ENCODE measurements around the gene KCNN4.
"Not testable (repeated sequence)": the region's sequence is repeated elsewhere in the genome, so short reads cannot be mapped to it uniquely, and the experiment has no call there.

Gene KCNN4

GRCh38 chr19:43798546-43799409 is 18.0 kb upstream of the KCNN4 start:
- no peak for DNase-seq

DNA sequence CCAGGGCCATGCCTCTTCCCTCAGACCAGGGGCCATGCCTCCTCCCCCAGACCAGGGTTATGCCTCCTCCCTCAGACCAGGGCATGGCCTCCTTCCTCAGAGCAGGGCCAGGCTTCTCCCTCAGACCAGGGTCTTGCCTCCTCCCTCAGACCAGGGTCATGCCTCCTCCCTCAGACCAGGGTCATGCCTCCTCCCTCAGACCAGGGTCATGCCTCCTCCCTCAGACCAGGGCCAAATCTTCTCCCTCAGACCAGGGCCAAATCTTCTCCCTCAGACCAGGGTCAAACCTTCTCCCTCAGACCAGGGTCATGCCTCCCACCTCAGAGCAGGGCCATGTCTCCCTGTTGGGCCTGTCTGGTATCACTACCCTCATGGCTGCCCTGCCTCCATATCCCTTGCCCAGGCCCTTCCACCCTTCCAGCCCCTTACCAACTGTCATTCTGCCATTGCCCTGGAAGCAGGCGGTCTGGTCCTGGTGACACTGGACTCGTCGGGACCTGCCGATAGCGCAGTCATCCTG is 17.3 kb upstream of the KCNN4 start:
- no peak for DNase-seq

DNA sequence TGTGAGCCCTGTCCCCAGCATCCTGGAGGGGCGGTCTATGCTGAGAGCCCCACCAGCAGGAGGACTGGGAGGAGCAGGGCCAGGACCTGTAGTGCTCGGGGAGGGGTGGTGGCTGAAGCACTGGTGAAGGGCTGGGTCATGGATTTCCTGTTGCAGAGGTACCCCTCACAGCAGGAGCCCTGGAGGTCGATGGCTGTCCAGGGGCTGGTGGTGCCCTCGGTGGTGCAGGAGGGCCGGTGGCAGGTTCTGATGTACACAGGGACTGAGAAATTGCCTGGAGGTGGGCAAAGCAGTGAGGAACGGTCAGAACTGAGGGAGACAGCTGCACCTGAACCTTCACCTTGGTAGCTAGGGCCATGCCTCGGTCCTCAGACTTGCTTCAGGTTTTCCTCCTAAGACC is 16.8 kb upstream of the KCNN4 start:
- DNase-seq = no peak

DNA sequence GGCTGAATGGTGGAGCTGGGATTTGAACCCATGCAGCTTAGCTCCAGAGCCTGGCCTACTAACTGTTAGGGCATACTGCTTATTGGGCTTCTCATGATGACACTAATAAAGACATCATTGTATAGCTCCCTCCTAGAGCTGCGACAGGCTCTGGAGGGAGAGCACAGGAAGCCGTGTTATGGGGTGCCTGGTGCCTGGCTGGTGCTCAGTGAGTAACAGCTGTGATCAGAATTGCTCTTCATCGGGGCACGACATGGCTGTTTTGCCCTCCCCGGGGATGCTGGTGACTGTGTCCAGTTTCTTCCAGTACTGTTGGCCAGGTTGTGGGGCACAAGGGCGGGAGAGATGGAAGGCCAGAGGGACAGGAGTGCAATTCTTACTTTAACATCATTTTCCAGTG is 16.3 kb upstream of the KCNN4 start:
- no peak for DNase-seq

DNA sequence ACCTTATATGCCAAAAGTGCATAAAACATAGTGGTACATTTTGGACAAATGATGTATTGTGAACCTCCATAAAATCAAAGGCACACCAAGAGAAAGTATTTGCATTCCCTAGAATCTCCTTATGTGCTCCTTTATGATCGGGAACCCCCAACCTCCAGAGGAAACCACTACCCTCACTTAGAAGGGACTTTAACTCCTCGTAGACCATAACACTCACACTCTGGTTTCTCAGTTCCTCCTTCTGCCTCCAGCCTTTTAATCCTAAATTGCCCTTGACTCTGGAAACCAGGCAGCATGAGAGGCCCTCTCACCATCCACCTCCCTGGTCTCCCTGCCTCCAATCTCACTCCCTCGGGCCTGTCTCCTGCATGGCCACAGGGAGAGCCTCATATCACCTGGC is 9.8 kb upstream of the KCNN4 start:
- DNase-seq = no peak

GRCh38 chr19:43789029-43789428 is 8.3 kb upstream of the KCNN4 start:
- no peak for DNase-seq

DNA sequence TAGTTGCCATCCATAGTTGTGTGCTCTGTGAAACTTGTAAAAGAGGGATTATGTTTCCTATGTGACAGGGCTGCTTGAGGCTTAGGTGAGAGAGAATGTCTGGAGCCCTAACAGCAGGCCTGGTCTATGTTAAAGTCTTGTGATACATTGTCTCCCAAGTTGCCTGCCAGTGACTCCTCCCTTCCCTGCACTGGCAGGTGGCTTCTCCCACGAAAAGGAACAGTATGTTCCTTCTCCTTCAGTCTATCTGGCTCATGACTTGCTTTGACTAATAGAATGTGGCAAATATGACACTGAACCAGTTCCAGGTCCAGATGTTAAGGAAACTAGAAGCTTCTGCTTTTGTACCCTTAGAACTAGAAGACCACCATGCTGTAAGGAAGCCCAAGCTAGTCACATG is 5.9 kb upstream of the KCNN4 start:
- no peak for DNase-seq

- peak; percentile 69 for DNase-seq
Observed at GRCh38 chr19:43784981-43785808, 4.4 kb upstream of the KCNN4 start.

- peak; percentile 85 for DNase-seq
Observed at GRCh38 chr19:43784241-43784980, 3.6 kb upstream of the KCNN4 start.

DNA sequence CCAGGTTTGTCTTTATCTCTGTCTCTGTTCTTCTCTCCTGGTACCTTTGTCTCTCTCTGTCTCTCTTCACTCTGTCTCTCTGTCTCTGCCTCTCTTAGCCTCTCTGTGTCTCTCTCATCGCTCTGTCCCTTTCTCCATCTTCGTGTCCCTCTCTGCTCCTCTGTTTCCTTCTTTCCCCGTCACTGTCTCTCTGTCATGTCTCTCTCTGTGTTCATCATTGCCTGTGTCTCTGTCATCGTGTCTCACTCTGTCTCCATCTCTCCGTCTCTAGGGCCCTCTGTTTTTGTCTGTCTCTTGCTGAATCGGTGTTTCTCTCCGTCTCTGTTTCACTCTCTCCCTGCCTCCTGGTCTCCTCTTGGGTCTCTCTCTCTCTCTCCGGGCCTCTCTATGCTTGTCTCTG is 2.9 kb upstream of the KCNN4 start:
- DNase-seq = no peak

DNA sequence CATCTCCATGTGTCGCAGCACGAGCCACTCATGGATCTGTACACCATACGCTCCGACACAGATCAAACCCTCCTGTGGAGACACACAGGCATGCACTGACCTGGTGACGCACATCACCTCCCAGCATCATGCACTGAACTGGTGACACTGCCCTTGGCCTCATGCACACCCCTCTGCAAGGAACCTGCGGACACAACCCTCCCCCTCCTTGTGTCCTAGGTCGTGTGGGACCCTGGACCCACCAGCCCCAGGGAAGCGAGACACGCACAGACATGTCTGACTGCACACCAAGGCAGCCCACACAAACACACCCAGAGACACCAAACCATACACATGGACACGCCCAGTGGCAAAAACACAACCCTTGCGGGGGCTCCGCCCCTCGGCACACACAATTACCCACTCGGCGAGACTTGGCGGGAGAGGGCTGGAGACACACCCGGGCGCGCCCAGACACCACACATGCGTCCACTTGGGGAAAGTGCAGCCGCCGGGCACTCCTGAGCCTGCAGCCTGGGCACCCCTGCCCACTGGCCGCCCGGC is 2.0 kb upstream of the KCNN4 start:
- no peak for DNase-seq

DNA sequence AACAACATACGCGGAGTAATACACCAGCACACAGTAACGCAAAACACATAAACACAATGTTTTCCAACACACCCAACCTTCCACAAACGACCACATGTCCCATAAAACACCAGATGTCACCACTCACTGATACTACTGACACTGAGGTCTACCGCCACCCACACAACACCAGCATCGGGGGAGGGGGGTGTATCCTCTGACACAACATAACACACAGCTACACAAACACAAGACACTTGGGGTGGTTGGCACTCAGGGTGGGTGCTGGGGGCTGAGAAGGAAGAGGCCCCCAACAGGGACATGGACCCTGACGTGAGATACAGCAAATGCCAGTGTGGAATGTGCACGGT is 1.5 kb upstream of the KCNN4 start:
- DNase-seq = no peak

DNA sequence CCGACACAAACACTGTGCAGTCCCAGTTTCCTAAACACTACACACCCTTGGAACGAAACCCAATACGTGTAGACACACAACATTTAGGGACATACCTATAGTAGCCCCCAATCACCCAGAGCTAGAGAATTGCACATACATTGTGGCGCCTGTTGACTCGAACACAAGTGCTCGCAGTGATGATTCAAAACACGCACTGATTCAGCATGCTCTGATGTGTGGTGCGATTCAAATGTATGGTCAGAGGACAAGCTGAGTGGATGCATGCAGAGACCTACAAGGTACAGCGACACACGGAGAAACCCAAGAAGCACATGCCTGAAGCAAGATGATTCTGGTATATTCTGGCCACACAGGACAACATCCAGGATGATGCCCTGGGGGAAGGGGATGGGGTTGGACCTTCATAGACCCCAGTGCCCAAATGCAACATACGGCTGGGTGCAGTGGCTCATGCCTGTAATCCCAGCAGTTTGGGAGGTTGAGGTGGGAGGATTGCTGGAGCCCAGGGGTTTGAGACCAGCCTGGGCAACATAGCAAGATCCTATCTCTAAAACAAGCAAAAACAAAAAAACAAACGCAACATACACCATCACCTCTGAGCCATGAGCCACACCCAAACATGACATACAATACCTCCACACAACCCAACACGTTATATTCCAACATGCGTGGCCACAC is 997 bp upstream of the KCNN4 start:
- DNase-seq = no peak

DNA sequence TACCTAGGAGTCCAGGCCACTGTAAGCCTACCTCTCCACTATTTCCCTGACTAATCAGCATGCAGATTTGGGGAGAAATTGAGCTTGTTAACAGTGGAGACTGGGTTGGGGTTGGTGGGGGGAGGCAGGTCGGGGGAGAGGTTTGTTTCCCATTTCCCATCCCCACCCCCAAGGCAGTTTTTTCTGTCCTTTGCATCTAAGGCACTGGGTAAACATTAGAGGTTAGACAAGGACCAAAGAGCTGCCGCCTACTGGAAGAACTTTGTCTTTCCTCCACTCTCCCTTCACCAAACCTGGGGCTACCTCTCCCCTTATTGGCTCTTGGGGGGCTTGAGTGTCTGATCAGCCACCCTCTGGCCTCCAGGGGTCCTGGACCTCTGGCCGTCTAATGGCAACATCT is 953 bp downstream of the KCNN4 start:
- DNase-seq = no peak

DNA sequence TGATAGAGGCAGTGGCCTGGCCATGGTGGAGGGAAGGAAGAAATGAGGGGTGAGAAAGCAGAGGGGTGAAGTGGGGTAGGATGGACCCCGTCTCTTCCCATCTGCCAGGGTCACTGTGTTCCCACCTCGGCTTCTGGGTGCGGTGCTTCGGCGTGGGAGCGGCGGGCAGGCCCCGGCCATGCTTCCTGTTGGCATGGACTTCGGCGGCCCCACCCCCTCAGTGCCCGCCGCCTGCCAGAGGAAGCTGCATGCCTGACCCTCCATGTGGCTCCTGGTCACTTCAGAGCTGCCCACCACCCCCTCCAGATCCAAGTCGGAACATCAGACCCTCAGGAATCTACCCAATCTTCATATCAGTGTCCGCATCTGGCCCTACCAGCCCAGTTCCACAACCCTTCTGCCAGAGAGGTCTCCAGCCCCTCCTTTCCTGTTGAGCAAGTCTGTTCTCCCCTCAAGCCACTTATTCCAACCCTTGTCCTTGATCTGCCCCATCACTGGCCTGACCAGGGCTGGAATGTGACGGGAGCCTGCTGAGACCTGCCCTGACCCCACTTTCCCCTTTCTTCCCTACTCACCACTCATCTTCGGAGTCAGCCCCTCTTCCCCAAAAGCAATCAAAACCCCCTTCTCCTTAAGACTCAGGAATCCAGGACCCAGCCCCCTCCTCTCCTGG is 1.5 kb downstream of the KCNN4 start:
- DNase-seq = no peak

- no peak for DNase-seq
Observed at GRCh38 chr19:43778651-43779050, 2.1 kb downstream of the KCNN4 start.

GRCh38 chr19:43777163-43777695 is 3.5 kb downstream of the KCNN4 start:
- DNase-seq = peak; percentile 80

DNA sequence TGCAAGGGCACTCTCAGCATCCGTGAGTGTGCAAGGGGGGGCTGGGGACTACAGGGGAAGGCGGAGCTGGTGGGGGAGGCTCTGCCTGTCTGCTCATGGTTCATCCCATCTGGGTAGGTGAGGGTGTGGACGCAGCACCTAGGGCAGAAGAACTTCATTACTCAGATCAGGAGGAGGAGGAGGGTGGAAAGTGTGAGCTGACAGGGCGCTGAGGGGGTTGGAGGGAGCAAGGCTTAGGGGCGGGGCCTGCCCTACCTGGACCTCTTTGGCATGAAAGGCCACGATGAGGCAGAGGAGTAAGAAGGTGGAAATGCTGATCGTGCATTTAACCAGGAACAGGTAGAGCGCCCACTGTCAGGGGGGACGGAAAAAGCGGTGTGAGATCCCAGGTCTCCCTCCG is 4.5 kb downstream of the KCNN4 start:
- DNase-seq = no peak

- DNase-seq = no peak
Observed at GRCh38 chr19:43775299-43775890, 5.4 kb downstream of the KCNN4 start.

GRCh38 chr19:43774940-43775258 is 5.9 kb downstream of the KCNN4 start:
- DNase-seq = not testable (repeated sequence)

Measured in fibroblast of skin of abdomen (primary cell).